ENCODE results near the gene PPP4R2. TPM values are rescaled to one million over a fixed set of nuclear protein-coding genes. Genes with fewer than 3 reads are reported as not detected.
A peak's percentile ranks its signal among the peaks of the same experiment; 100 is the strongest.

Gene PPP4R2
- total RNA-seq, 4 donors from 2014 or later = 21.3 to 136 (median 62.3) TPM

- Histone ChIP-seq H3K36me3 (no peaks in the 10 kb centered on the region), H3K27ac (no peak overlapping the region), H3K4me1 (no peaks in the 10 kb centered on the region), H3K27me3 (no peaks in the 10 kb centered on the region), H3K9me3 (no peaks in the 10 kb centered on the region), H3K4me3 (no peak overlapping the region)
- DNase-seq = no peak
- TF ChIP-seq POLR2A (IDR thresholded peaks at IDR 0.05) = no peak
- TF ChIP-seq, protein P1, sequence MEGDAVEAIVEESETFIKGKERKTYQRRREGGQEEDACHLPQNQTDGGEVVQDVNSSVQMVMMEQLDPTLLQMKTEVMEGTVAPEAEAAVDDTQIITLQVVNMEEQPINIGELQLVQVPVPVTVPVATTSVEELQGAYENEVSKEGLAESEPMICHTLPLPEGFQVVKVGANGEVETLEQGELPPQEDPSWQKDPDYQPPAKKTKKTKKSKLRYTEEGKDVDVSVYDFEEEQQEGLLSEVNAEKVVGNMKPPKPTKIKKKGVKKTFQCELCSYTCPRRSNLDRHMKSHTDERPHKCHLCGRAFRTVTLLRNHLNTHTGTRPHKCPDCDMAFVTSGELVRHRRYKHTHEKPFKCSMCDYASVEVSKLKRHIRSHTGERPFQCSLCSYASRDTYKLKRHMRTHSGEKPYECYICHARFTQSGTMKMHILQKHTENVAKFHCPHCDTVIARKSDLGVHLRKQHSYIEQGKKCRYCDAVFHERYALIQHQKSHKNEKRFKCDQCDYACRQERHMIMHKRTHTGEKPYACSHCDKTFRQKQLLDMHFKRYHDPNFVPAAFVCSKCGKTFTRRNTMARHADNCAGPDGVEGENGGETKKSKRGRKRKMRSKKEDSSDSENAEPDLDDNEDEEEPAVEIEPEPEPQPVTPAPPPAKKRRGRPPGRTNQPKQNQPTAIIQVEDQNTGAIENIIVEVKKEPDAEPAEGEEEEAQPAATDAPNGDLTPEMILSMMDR (IDR thresholded peaks at IDR 0.05) = no peak
- intact Hi-C loops (cut with DNase I; ENCODE audit: low total_unique reads) = no loop called here
Measured at GRCh38 chr3:72951259-72951722, 45.3 kb upstream of the PPP4R2 start.

DNA sequence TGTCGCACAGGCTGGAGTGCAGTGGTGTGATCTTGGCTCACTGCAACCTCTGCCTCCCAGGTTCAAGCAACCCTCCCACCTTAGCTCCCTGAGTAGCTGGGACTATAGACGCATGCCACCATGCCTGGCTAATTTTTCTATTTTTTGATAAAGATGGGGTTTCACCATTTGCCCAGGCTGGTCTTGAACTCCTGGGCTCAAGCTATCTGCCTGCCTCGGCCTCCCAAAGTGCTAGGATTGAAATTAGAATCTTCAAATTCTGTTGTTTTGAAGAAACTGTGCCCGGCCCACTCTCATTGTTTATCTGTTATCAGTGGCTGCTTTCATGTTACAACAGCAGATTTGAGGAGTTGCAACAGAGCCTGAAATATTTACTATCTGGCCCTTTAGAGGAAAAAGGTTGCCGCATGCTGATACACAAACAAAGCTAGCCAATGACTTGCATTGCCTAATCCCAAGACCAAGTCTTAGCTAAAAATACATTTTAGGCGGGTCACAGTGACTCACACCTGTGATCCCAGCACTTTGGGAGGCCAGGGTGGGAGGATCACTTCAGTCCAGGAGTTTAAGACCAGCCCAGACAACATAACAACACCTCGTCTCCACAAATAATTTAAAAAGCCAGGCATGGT is 43.2 kb upstream of the PPP4R2 start:
- no peak for TF ChIP-seq POLR2A (IDR thresholded peaks at IDR 0.05)
- TF ChIP-seq, protein P1 (IDR thresholded peaks at IDR 0.05) = no peak

GRCh38 chr3:72957297-72957696 is 39.3 kb upstream of the PPP4R2 start:
- Histone ChIP-seq H3K4me1 (peaks cover 0 to 4% of the 10 kb centered on the region in 2 donors), H3K27ac (no peak overlapping the region), H3K36me3 (no peaks in the 10 kb centered on the region), H3K9me3 (no peaks in the 10 kb centered on the region), H3K4me3 (no peak overlapping the region), H3K27me3 (no peaks in the 10 kb centered on the region)
- no peak for TF ChIP-seq POLR2A (IDR thresholded peaks at IDR 0.05)
- TF ChIP-seq, protein P1 (IDR thresholded peaks at IDR 0.05) = no peak
- intact Hi-C loops (cut with DNase I; ENCODE audit: low total_unique reads) = no loop called here
- DNase-seq = no peak

More for the DNA sequence above, 43.2 kb upstream of the PPP4R2 start:
- Histone ChIP-seq H3K36me3 (no peaks in the 10 kb centered on the region), H3K27ac (peak overlapping the region in 1 of 2 donors; percentile 3), H3K9me3 (no peaks in the 10 kb centered on the region), H3K4me1 (no peaks in the 10 kb centered on the region), H3K27me3 (no peaks in the 10 kb centered on the region), H3K4me3 (no peak overlapping the region)
- peak; percentile 34 to 54 for DNase-seq
- intact Hi-C loops (cut with DNase I; ENCODE audit: low total_unique reads) = no loop called here

DNA sequence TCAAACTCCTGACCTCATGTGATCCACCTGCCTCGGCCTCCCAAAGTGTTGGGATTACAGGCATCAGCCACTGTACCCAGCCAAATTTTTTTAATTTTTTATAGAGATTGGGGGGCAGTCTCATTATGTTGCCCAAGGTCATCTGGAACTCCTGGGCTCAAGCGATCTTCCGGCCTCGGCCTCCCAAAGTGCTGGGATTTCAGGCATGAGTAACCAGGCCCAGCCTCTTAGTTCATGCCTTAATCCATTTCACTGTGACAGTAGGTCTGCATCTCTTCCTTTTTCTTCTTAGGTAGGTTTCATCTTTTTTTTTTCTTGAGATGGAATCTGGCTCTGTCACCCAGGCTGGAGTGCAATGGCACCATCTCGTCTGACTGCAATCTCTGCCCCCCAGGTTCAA is 37.3 kb upstream of the PPP4R2 start:
- Histone ChIP-seq H3K9me3 (no peaks in the 10 kb centered on the region), H3K36me3 (no peaks in the 10 kb centered on the region), H3K27me3 (no peaks in the 10 kb centered on the region), H3K4me1 (peaks cover 0 to 4% of the 10 kb centered on the region in 2 donors), H3K27ac (no peak overlapping the region), H3K4me3 (no peak overlapping the region)
- intact Hi-C loops (cut with DNase I; ENCODE audit: low total_unique reads) = no loop called here
- DNase-seq = no peak
- TF ChIP-seq POLR2A (IDR thresholded peaks at IDR 0.05) = no peak
- TF ChIP-seq, protein P1 (IDR thresholded peaks at IDR 0.05) = no peak

GRCh38 chr3:72960812-72961518 is 35.6 kb upstream of the PPP4R2 start:
- no peak for TF ChIP-seq POLR2A (IDR thresholded peaks at IDR 0.05)
- TF ChIP-seq, protein P1 (IDR thresholded peaks at IDR 0.05) = no peak
- Histone ChIP-seq H3K27ac (peak overlapping the region in 1 of 2 donors; percentile 3), H3K36me3 (no peaks in the 10 kb centered on the region), H3K4me3 (no peak overlapping the region), H3K27me3 (no peaks in the 10 kb centered on the region), H3K4me1 (peaks cover 0 to 4% of the 10 kb centered on the region in 2 donors), H3K9me3 (no peaks in the 10 kb centered on the region)
- intact Hi-C loops (cut with DNase I; ENCODE audit: low total_unique reads) = no loop called here
- DNase-seq = peak; percentile 28 to 46
